Astrocyte (in vitro differentiated cells and primary cell): ENCODE data around the gene TLE1. TPM values are rescaled to one million over a fixed set of nuclear protein-coding genes. Genes with fewer than 3 reads are reported as not detected.
A peak's percentile ranks its signal among the peaks of the same experiment; 100 is the strongest.

Source experiments
- DNase-seq: peaks from one replicate; pipeline ENCODE4 v3.0.0-alpha.2; 2010; ENCODE audit warnings: low read depth
- FAIRE-seq: peaks from 2 replicates; lab custom pipeline; 2011; peaks lifted over from hg19 to GRCh38; lab: Jason Lieb, UNC
- H2AFZ ChIP-seq: 2 replicates; pipeline ENCODE4 v1.6.0; 2012; ENCODE audit warnings: low read depth, low read length, inconsistent platforms
- H3K27ac ChIP-seq: 2 replicates; pipeline ENCODE4 v1.5.1; 2011; ENCODE audit warnings: low read depth, low read length, inconsistent platforms
- H3K27me3 ChIP-seq: 2 replicates; pipeline ENCODE4 v1.6.0; 2011; ENCODE audit warnings: low read length, inconsistent platforms; ENCODE audit not compliant: insufficient read depth
- H3K36me3 ChIP-seq: 2 replicates; pipeline ENCODE4 v1.5.1; 2011; ENCODE audit warnings: low read length, inconsistent platforms; ENCODE audit not compliant: insufficient read depth
- H3K4me1 ChIP-seq: 2 replicates; pipeline ENCODE4 v1.5.1; 2011; ENCODE audit warnings: low read length, inconsistent platforms; ENCODE audit not compliant: insufficient read depth
- H3K4me2 ChIP-seq: 2 replicates; pipeline ENCODE4 v1.6.0; 2012; ENCODE audit warnings: low read length, inconsistent platforms
- H3K4me3 ChIP-seq: 2 replicates; pipeline ENCODE4 v1.5.1; 2011; ENCODE audit warnings: low read depth, mild to moderate bottlenecking, low read length, inconsistent platforms; ENCODE audit not compliant: insufficient read depth
- H3K79me2 ChIP-seq: 2 replicates; pipeline ENCODE4 v1.6.0; 2012; ENCODE audit warnings: mild to moderate bottlenecking, low read length, inconsistent platforms; ENCODE audit not compliant: insufficient read depth
- H3K9ac ChIP-seq: 2 replicates; pipeline ENCODE4 v1.6.0; 2012; ENCODE audit warnings: mild to moderate bottlenecking, low read length, inconsistent platforms
- H3K9me3 ChIP-seq: 2 replicates; pipeline ENCODE4 v1.5.1; 2012; ENCODE audit warnings: low read depth, mild to moderate bottlenecking, low read length, inconsistent platforms; ENCODE audit not compliant: insufficient read depth
- H4K20me1 ChIP-seq: 2 replicates; pipeline ENCODE4 v1.6.0; 2012; ENCODE audit warnings: low read length, inconsistent platforms; ENCODE audit not compliant: insufficient read depth
- H3K27ac Mint-ChIP-seq: one replicate; pipeline ENCODE4 v1.8.0; 2021; ENCODE audit warnings: mild to moderate bottlenecking, mixed read lengths; ENCODE audit not compliant: unreplicated experiment
- H3K27me3 Mint-ChIP-seq: one replicate; pipeline ENCODE4 v1.8.0; 2021; ENCODE audit warnings: low read depth, mixed read lengths; ENCODE audit not compliant: unreplicated experiment
- H3K36me3 Mint-ChIP-seq: one replicate; pipeline ENCODE4 v1.8.0; 2021; ENCODE audit warnings: low read depth, mixed read lengths; ENCODE audit not compliant: unreplicated experiment
- H3K4me1 Mint-ChIP-seq: one replicate; pipeline ENCODE4 v1.8.0; 2021; ENCODE audit warnings: low read depth, mixed read lengths; ENCODE audit not compliant: unreplicated experiment
- H3K4me3 Mint-ChIP-seq: one replicate; pipeline ENCODE4 v1.8.0; 2021; ENCODE audit warnings: mild to moderate bottlenecking, moderate library complexity, mixed read lengths; ENCODE audit not compliant: unreplicated experiment
- H3K9me3 Mint-ChIP-seq: one replicate; pipeline ENCODE4 v1.8.0; 2021; ENCODE audit warnings: mild to moderate bottlenecking, mixed read lengths; ENCODE audit not compliant: unreplicated experiment
- CTCF ChIP-seq: IDR thresholded peaks from 2 replicates; pipeline ENCODE4 v1.5.1; 2011; ENCODE audit warnings: low read depth, mild to moderate bottlenecking, inconsistent platforms, low read length, moderate library complexity; ENCODE audit not compliant: insufficient read depth
- EZH2 ChIP-seq: IDR thresholded peaks from 2 replicates; pipeline ENCODE4 v1.6.1; 2012; ENCODE audit warnings: mild to moderate bottlenecking, low read length, inconsistent platforms; ENCODE audit not compliant: insufficient read depth
- total RNA-seq: library from RNA; stranded (reverse); gene quantifications from 2 replicates; pipeline ENCODE4 v1.2.1, GENCODE V29; 2021

Gene TLE1
- total RNA-seq, 1 donor from 2014 or later, result 29.6 TPM

DNA sequence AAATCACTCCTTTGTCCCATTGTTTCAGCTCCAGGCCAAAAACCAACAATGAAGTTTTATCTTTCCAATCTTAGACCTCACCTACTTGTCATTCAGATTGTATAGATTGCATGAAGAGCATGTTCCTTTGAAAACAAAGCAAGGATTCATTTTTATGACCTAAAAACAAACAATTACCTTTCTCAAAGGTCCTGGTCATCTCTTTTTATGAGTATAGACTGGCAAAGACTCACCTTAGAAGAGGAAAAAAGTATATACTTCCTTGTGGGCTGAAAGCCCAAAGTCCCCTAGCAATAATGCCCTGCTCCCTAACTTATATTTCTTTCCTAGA, 28.4 kb upstream of the TLE1 start:
- Histone ChIP-seq H2AFZ (no peak overlapping the region), H3K4me1 (no peaks in the 10 kb centered on the region), H3K27me3 (peaks cover 2% of the 10 kb centered on the region), H3K79me2 (no peaks in the 10 kb centered on the region), H3K36me3 (no peaks in the 10 kb centered on the region), H3K4me2 (no peak overlapping the region), H4K20me1 (no peaks in the 10 kb centered on the region), H3K9me3 (no peaks in the 10 kb centered on the region), H3K27ac (no peak overlapping the region), H3K4me3 (no peak overlapping the region), H3K9ac (no peak overlapping the region)
- no peaks in the 10 kb centered on the region for H3K9me3 Mint-ChIP-seq
- H3K4me3 Mint-ChIP-seq, result no peak overlapping the region
- H3K27me3 Mint-ChIP-seq, result peaks cover 3% of the 10 kb centered on the region
- peaks cover 3% of the 10 kb centered on the region for H3K36me3 Mint-ChIP-seq
- FAIRE-seq (no peak), DNase-seq (no peak)
- H3K27ac Mint-ChIP-seq, result no peak overlapping the region
- TF ChIP-seq EZH2 (no peak), CTCF (no peak)
- no peaks in the 10 kb centered on the region for H3K4me1 Mint-ChIP-seq

DNA sequence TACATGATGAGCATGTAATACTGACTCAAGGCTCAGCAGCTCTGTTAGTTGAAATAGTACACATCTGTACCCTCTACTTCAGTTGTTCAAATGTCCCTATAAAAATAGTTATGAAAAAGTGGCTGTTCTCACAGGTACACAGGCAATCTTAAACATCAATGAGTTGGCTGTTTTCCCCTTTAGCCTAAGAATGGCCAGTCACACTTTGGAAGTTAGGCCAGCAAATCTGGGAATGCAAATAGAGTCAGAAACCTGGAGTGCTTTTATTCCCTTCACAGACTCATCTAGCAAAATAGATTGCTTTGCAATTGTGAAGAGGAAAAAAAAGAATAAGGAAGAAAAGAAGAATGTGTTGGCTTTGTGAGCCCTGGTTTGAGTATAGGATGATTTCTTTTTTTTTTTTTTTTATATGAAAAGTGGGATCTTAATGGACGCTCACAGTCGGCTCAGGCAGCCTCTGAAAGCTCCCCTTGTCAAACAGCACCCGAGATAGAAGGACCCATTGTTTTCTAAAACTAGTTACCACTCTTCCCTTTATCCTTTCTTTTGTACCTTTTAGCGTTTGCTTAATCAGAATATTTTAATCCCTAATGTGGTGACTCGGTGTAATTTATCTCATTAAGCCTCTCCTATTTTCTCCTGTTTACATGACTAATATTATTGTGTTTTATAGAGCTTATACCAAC, 27.9 kb upstream of the TLE1 start:
- TF ChIP-seq EZH2 (no peak), CTCF (no peak)
- Histone ChIP-seq H3K4me3 (no peak overlapping the region), H3K4me1 (no peaks in the 10 kb centered on the region), H3K9ac (no peak overlapping the region), H3K27me3 (peaks cover 2% of the 10 kb centered on the region), H3K79me2 (no peaks in the 10 kb centered on the region), H3K27ac (no peak overlapping the region), H4K20me1 (no peaks in the 10 kb centered on the region), H3K36me3 (no peaks in the 10 kb centered on the region), H2AFZ (no peak overlapping the region), H3K4me2 (no peak overlapping the region), H3K9me3 (no peaks in the 10 kb centered on the region)
- FAIRE-seq, result no peak
- Mint-ChIP-seq H3K27me3 (peaks cover 3% of the 10 kb centered on the region), H3K4me1 (no peaks in the 10 kb centered on the region), H3K27ac (no peak overlapping the region), H3K9me3 (no peaks in the 10 kb centered on the region), H3K36me3 (peaks cover 3% of the 10 kb centered on the region), H3K4me3 (no peak overlapping the region)
- no peak for DNase-seq

- DNase-seq (peak; percentile 12), FAIRE-seq (no peak)
- no peaks in the 10 kb centered on the region for H3K4me1 Mint-ChIP-seq
- H4K20me1 ChIP-seq, result no peaks in the 10 kb centered on the region
- H3K36me3 ChIP-seq, result no peaks in the 10 kb centered on the region
- H3K27ac Mint-ChIP-seq, result no peak overlapping the region
- no peak overlapping the region for H3K4me3 Mint-ChIP-seq
- H3K36me3 Mint-ChIP-seq, result peaks cover 1% of the 10 kb centered on the region
- no peaks in the 10 kb centered on the region for H3K9me3 Mint-ChIP-seq
- no peak overlapping the region for H3K27ac ChIP-seq
- no peak for TF ChIP-seq EZH2
- H2AFZ ChIP-seq, result no peak overlapping the region
- H3K9ac ChIP-seq, result no peak overlapping the region
- H3K27me3 Mint-ChIP-seq, result peaks cover 3% of the 10 kb centered on the region
- H3K4me3 ChIP-seq, result no peak overlapping the region
- H3K9me3 ChIP-seq, result no peaks in the 10 kb centered on the region
- H3K79me2 ChIP-seq, result no peaks in the 10 kb centered on the region
- no peaks in the 10 kb centered on the region for H3K4me1 ChIP-seq
- no peak overlapping the region for H3K4me2 ChIP-seq
- H3K27me3 ChIP-seq, result peaks cover 2% of the 10 kb centered on the region
Observed at GRCh38 chr9:81716409-81716808, 27.1 kb upstream of the TLE1 start.
